ENCODE results near the gene SURF1. TPM values are rescaled to one million over a fixed set of nuclear protein-coding genes. Genes with fewer than 3 reads are reported as not detected.

SURF1 gene
- total and polyA plus RNA-seq, 12 donors: 50.9 to 111 (median 72.8) TPM

DNA sequence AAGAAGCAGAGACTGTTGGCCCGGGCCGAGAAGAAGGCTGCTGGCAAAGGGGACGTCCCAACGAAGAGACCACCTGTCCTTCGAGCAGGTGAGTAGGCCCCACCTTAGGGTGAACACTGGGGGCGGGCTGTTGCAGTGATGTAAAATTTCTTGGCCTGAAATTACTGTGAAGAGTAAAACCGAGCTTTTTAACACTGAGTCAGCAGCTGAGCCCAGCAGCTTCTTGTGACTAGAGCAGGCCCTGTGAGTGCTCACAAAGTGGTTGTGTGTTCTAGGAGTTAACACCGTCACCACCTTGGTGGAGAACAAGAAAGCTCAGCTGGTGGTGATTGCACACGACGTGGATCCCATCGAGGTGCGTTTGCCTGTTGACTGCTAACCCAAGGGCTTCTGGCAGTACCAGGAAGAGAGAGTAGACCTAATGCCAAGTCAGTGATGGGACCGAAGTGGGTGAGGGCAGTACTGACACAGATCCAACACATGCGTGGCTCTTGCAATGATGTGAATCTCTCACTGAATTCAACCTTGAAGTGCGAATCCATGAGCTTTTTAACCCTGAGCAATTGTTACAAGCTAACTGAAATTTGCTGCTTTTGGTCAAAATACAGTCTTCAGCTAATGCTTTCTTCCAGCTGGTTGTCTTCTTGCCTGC lies 6.2 kb downstream of the SURF1 start:
- 56 to 72% (median 61%) methylated on average over 14 to 15 of the region's 15 CpGs for WGBS, 4 donors
- H3K4me3 ChIP-seq: no peak overlapping the region
- TF ChIP-seq POLR2A (IDR thresholded peaks at IDR 0.05): no peak
- no peak for TF ChIP-seq CTCF (IDR thresholded peaks at IDR 0.05)
- H3K36me3 ChIP-seq (replicated peaks in 1 of 2): peaks cover 0 to 50% of the 10 kb centered on the region in 2 donors
- no peak for DNase-seq
- intact Hi-C loops (cut with DNase I): loop anchor here (10.0 kb wide), 1 partner anchor 135 kb away; no protein-coding TSS in a partner anchor
- no peaks in the 10 kb centered on the region for H3K9me3 ChIP-seq (replicated peaks in 1 of 3)
- peaks cover 14 to 31% of the 10 kb centered on the region in 2 donors for H3K4me1 ChIP-seq (replicated peaks in 1 of 2)
- H3K27ac ChIP-seq: peak overlapping the region in 3 of 5 donors; percentile 2 to 38 (median 26)
- no peaks in the 10 kb centered on the region for H3K27me3 ChIP-seq

DNA sequence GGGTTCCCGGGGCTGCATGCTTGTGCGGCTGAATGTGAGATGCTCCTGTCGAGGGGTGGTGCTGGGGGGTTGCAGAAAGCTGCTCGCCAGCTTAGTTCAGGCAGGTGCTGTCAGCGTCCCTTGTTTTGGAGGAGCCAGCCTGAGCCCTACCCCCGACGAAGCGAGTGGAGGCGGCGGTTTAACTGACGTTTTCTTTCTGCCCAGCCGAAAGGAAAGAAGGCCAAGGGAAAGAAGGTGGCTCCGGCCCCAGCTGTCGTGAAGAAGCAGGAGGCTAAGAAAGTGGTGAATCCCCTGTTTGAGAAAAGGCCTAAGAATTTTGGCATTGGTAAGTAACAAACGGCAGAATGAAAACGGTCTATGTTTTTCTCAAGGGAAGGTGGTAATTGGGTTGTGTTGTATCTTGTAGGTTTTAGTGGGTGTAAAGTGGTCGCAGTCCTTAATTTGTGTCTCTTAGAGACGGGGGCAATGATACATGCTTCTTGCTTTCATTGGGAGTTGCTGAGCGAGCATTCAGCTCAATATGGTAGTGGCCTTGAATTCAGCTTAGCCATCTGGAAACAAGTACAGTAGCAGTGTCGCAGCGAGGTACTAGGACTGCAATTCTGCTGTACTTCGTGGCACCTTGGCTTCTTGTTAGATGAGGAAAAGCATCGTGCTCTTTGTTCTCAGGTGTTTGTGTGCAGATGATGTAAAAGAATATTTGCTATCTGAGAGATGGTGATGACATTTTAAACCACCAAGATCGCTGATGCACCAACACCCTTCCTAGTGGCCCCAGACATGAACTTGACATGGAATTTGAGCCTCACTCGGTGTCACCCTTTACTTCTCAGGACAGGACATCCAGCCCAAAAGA lies 7.3 kb downstream of the SURF1 start:
- WGBS, 4 donors: 6 to 18% (median 11%) methylated on average over 13 to 25 of the region's 25 CpGs
- intact Hi-C loops (cut with DNase I): no loop called here
- Histone ChIP-seq H3K4me1 (replicated peaks in 1 of 2) (peaks cover 14 to 27% of the 10 kb centered on the region in 2 donors), H3K27ac (peak overlapping the region; percentile 58 to 95 (median 94)), H3K4me3 (peak overlapping the region; percentile 89 to 98 (median 97)), H3K36me3 (replicated peaks in 1 of 2) (peaks cover 0 to 62% of the 10 kb centered on the region in 2 donors), H3K9me3 (replicated peaks in 1 of 3) (no peaks in the 10 kb centered on the region), H3K27me3 (no peaks in the 10 kb centered on the region)
- peak in 3 of 7 donors; percentile 38 to 63 (median 51) for DNase-seq
- TF ChIP-seq POLR2A (IDR thresholded peaks at IDR 0.05): no peak
- TF ChIP-seq CTCF (IDR thresholded peaks at IDR 0.05): no peak

DNA sequence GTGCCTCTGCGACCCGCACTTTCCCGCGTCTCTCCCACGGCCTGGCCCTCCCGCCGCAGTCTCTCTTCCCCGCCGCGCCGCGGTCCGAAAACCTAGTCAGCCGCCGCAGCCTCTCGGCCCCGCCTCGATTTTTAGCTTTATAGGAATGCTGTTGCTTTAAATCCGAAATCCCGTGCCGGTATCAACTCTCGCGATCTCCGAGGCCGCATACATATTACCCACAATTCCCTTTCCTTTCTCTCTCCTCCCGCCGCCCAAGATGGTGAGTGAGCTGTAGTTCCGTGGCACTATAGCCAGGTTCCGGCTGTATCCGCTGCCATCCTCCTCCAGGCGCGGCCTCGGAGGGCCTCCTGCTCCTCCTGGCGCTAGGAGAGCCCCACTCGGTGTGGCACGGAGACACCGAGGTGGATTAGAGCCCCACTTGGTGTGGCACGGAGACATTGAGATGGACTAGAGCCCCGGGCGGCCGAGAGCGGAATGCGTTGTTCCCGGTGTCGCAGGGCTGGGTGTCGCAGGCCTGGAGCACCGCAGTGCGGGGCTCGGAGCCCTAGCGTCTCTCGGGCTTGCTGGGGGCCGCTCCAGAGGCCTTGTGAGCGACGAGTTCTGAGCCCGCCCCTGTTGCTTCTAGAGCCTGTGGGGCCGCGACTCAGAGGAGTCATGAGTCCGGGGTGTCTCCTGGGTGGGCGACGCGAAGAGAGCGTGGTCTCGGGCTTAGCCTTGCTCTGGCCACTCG lies 8.1 kb downstream of the SURF1 start, which contains the start of the genes MED22 and RPL7A:
TSS of gene MED22 (minus strand) at position 147 of the 733 bp plus-strand sequence. CDS start 1,469 bp downstream, outside the sequence.
TSS of gene RPL7A (plus strand) at position 234 of the 733 bp plus-strand sequence. CDS start at position 260, 26 bp downstream.
- H3K27me3 ChIP-seq: no peaks in the 10 kb centered on the region
- no peaks in the 10 kb centered on the region for H3K9me3 ChIP-seq (replicated peaks in 1 of 3)
- peak within 1 kb of the TSS; percentile 58 to 95 (median 94) for H3K27ac ChIP-seq
- 0% methylated on average over 10 to 64 of the region's 64 CpGs for WGBS, 4 donors
- TF ChIP-seq POLR2A (IDR thresholded peaks at IDR 0.05) (peak; percentile 87 to 92), CTCF (IDR thresholded peaks at IDR 0.05) (peak in 1 of 6 experiments; percentile 30)
- peaks cover 0 to 66% of the 10 kb centered on the region in 2 donors for H3K36me3 ChIP-seq (replicated peaks in 1 of 2)
- intact Hi-C loops (cut with DNase I): no loop called here
- DNase-seq: peak; percentile 94 to 99 (median 97)
- H3K4me1 ChIP-seq (replicated peaks in 1 of 2): peaks cover 14 to 27% of the 10 kb centered on the region in 2 donors
- H3K4me3 ChIP-seq: peak within 1 kb of the TSS; percentile 89 to 98 (median 97)
